COR-L47 (cell line): ENCODE measurements around the gene FBXL17.
A peak's percentile ranks its signal among the peaks of the same experiment; 100 is the strongest.

ENCODE experiments used
- DNase-seq: peaks from one replicate; lab custom pipeline; 2025; lab: John Stamatoyannopoulos, UW

Gene FBXL17

GRCh38 chr5:107951309-107951708, 430.6 kb downstream of the FBXL17 start:
- DNase-seq, result no peak

- DNase-seq, result no peak
Measured at GRCh38 chr5:107950776-107951175, 431.1 kb downstream of the FBXL17 start.

DNA sequence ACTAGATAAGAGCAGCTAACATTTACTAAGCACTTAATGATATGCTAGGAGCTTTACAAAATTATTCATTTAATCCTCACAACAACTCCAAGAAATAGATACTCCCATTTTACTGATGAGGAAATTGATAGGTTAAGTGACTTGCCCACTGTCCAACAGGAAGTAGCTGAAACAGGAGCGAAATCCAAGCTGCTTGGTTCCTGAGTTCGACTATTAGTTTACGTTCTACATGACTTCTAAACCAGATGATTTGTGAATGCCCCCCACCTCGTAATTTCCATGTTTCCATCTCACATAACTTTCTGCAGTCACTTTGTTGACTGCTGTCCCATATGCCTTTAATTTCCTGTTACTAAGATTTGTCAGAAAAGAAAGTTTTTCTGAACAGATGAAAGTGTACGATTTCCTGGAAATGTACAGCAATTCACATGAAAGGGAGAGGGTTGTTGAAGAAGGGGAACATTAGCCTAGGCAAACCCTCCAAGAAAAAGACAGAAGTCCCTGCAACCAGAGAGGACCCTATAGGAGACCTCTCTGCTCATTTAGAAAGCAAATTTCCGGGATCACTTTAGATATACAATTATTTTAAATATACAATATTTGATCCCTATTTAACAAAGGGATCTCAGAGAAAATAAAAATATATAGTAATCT, 432.1 kb downstream of the FBXL17 start:
- DNase-seq, result no peak

- peak; percentile 62 for DNase-seq
Measured at GRCh38 chr5:107948377-107948776, 433.5 kb downstream of the FBXL17 start.

DNA sequence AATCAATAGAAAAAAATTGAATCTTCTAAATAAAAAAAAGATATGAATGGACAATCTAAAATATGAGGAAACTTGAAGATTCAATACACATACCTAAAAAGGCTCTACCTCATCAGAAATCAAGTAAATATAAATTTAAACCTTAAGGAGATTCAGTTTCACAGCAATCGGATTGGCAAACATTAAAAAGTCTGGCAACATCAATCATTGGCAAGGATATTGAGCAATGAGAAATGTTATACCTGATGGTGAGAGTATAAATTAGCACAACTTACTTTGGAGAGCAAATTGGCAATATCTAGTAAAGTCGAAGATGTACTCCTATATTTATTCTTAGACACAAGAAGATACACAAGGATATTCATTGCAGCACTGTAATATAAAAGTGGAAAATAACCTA, 436.8 kb downstream of the FBXL17 start:
- no peak for DNase-seq

- DNase-seq, result no peak
Measured at GRCh38 chr5:107943923-107944322, 438.0 kb downstream of the FBXL17 start.

DNA sequence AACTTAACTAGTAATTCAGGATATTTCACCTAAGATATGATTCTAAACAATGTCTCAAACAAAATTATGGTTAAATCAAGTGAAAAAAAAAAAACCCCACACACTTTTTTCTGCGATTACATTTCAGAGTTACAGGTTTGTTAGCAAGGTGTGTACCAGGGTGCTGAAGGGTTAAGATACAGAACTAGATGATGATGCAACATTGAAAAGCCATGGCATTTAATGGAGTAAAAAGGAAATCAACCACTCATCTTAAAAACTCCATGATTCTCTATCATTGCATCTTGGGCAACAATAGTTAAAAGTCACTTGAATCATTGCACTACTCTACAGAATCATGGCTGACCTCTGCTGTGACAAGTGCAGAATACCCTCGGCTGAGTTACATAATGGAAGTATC, 440.9 kb downstream of the FBXL17 start:
- DNase-seq, result no peak

- no peak for DNase-seq
Measured at GRCh38 chr5:107937651-107938355, 444.1 kb downstream of the FBXL17 start.

DNA sequence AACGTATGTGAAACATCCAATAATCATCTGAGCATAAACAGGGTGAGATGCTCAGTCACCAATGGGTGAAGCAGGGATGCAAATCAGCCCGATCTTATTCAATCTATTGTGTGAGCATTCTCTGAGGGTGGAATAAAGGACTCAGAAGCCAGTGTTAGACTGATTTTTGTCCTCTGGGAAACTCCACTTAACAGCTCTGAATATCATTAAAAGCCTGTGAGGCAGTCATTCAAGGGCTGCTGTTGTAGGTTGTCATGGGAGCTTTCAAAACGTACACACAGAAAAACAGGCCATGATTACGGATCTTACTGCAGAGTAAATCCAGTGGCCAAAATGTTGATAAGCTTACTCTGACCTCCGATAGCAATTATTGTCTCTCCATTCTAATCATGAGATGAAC, 444.7 kb downstream of the FBXL17 start:
- peak; percentile 24 for DNase-seq

DNA sequence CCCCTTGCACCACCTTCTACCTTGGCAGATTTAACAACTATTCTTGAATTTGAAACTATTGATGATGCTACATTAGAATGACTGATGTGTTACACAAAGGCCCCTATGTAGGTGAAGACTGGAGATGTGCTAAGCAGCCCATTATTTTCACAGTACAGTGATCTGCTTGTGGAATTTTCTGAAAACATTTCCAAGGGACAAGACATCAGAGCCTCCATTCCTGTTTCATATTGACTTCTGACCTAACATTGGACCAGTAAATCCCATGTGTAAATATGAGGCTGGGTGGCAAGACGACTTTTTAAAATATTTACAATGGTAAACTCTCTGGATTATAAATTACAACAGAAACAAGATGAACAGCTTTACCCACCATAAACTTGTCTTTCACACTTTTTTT, 445.4 kb downstream of the FBXL17 start:
- DNase-seq, result no peak

DNA sequence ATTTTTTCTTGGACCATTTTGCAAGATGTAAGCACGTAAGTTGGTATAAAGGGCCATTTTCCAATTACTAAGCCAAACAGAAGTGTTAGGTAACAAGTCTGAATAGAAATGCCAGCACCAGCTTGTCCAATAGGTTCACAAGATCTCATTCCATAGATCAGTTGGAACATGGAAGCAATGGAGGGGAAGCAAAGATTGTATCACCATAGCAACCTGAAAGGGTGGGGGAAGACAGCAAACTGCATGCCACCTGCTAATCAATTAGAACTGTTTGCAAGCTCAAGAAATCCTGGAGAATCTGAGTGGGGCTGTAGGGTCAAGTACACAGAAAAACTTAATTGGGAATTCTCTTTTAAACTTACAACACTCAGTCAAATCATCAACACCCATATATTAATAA, 446.3 kb downstream of the FBXL17 start:
- no peak for DNase-seq

DNA sequence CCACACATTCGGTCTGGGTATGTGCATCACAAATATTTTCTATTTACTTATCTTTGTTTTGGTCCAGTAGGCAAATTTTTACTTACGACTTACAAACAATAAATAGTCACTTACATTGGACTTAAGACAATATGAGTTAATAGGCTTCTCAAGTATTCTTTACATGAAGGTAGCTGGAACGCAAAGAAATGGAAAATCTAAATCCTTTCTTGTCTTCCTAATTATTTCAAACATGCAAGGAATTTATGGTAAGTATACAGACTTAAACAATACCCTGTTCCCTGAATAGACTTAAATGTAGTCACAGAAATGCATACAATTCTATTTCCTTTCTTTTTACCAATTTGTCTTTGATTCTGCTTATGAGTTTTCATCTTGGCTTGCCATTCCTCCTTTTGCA, 448.6 kb downstream of the FBXL17 start:
- no peak for DNase-seq

GRCh38 chr5:107930891-107931290, 451.0 kb downstream of the FBXL17 start:
- DNase-seq, result no peak

DNA sequence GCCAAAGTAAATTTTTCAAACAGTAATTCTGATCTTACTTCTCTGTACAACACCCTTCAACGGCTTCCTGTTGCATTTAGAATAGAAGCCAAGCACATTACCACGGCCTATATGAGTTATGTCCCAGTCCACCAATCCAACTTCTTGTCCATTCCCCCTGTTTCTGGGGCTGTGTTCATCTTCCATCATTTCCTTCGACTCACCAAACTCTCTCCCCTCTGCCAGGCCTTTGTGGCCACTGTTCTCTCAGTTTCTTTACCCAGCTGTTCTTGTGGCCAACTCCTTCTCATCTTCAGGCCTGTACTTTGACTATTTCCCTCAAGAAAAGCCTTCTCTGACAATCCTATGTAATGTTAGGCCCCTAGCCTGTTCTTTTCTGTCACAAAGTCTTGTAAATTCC, 451.8 kb downstream of the FBXL17 start:
- DNase-seq, result no peak

DNA sequence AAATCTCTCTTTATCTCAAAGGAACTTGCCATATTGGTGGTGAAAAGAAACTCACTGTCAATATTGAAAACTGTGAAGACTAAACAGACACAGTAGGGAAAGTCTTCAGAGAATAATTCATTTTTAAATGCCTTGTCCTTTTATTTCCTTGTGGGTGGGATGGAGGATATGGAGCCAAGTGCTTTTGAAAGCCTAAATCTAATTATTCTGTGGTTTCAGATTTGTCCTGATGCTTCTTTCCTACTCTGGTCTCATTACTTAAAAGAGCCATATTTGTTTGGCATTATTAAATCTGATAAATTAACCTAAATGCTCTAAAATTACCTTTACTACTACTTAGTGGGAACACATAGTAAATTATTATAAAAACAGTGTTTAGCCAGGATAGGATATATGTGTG, 452.8 kb downstream of the FBXL17 start:
- no peak for DNase-seq

GRCh38 chr5:107926121-107926520, 455.8 kb downstream of the FBXL17 start:
- no peak for DNase-seq

GRCh38 chr5:107925200-107925599, 456.7 kb downstream of the FBXL17 start:
- no peak for DNase-seq

- no peak for DNase-seq
Measured at GRCh38 chr5:107919969-107920368, 461.9 kb downstream of the FBXL17 start.

DNA sequence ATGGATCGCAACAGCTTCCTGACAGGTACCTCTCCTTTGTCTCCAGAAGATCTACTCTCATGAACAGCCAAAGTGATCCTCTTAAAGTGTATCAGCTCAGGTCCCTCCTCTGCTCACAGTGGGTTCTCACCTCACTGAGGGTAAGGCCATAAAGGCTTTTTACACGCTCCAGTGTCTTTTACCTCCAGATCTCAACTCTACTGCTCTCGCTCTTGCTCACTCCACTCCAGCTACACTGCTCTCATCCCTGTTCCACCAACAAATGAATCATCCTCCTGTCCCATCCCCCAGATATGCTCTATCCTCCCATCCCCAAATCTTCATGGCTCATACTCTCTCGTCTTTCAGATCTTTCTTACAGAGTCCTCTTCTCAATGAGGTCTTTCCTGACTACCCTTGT, 462.5 kb downstream of the FBXL17 start:
- DNase-seq, result no peak

- DNase-seq, result no peak
Measured at GRCh38 chr5:107917983-107918382, 463.9 kb downstream of the FBXL17 start.

- DNase-seq, result no peak
Measured at GRCh38 chr5:107916731-107917725, 464.9 kb downstream of the FBXL17 start.

- DNase-seq, result no peak
Measured at GRCh38 chr5:107915176-107915812, 466.6 kb downstream of the FBXL17 start.
